Skeletal muscle tissue (tissue), 5 donors: ENCODE results near the gene LPAR1. TPM values are rescaled to one million over a fixed set of nuclear protein-coding genes. Genes with fewer than 3 reads are reported as not detected.
"Not testable (repeated sequence)": the region's sequence is repeated elsewhere in the genome, so short reads cannot be mapped to it uniquely, and the experiment has no call there.

ENCODE experiments used
- H3K27ac ChIP-seq: one replicate; pipeline ENCODE4 v1.7.0; 2013; ENCODE audit warnings: mild to moderate bottlenecking, low read depth, low read length, inconsistent platforms
- H3K27me3 ChIP-seq, 3 donors: one replicate each; pipeline ENCODE4 v1.7.0; 2013; ENCODE audit warnings: low read length in 3 of 3; ENCODE audit not compliant: control insufficient read depth in 3 of 3, insufficient read depth in 3 of 3
- H3K36me3 ChIP-seq, 3 donors: one replicate each; pipeline ENCODE4 v1.7.0; 2013; ENCODE audit warnings: low read length in 3 of 3; ENCODE audit not compliant: control insufficient read depth in 3 of 3, insufficient read depth in 3 of 3
- H3K4me1 ChIP-seq, 3 donors: one replicate each; pipeline ENCODE4 v1.7.0; 2013; ENCODE audit warnings: low read length in 3 of 3, mild to moderate bottlenecking in 3 of 3; ENCODE audit not compliant: control insufficient read depth in 3 of 3, insufficient read depth in 3 of 3
- H3K4me3 ChIP-seq, 3 donors: one replicate each; pipeline ENCODE4 v1.7.0; 2013; ENCODE audit warnings: low read length in 3 of 3
- H3K9ac ChIP-seq, 3 donors: one replicate each; pipeline ENCODE4 v1.7.0; 2013; ENCODE audit warnings: low read length in 3 of 3, mild to moderate bottlenecking in 3 of 3, moderate library complexity in 2 of 3, low read depth in 1 of 3
- H3K9me3 ChIP-seq, 3 donors: one replicate each; pipeline ENCODE4 v1.7.0; 2013; ENCODE audit warnings: low read length in 3 of 3; ENCODE audit not compliant: control insufficient read depth in 3 of 3
- small RNA-seq: library from RNA; depleted of rRNA; stranded (forward); fragments of <200 nt; gene quantifications from one replicate; pipeline ENCODE3, GENCODE V24; 2014
- total RNA-seq: library from RNA; depleted of rRNA; stranded (reverse); fragments of >200 nt; gene quantifications from one replicate; pipeline ENCODE4 v1.2.3, GENCODE V29; 2014
- donor health status: Osteomylitis.

LPAR1 gene
- total RNA-seq, 1 donor from 2014 or later = 45.9 TPM

- not testable (repeated sequence) for H3K4me3 ChIP-seq, H3K36me3 ChIP-seq, H3K9me3 ChIP-seq, H3K9ac ChIP-seq, H3K4me1 ChIP-seq, H3K27me3 ChIP-seq, H3K27ac ChIP-seq
Measured at GRCh38 chr9:110825129-110825528, 213.1 kb downstream of the LPAR1 start.

Small RNA genes within 50 kb of the gene (small RNA-seq; reads per million reads assigned to genes)
- not detected for gene RF00019
- not detected for gene RNU6-432P
